ENCODE measurements around the gene SLC17A3.

The SLC17A3 gene

GRCh38 chr6:25882051-25882496 lies 8.0 kb upstream of the SLC17A3 start:
- H3K4me3 ChIP-seq (ENCODE audit: low read length): no peak overlapping the region
- TF ChIP-seq, protein P1, sequence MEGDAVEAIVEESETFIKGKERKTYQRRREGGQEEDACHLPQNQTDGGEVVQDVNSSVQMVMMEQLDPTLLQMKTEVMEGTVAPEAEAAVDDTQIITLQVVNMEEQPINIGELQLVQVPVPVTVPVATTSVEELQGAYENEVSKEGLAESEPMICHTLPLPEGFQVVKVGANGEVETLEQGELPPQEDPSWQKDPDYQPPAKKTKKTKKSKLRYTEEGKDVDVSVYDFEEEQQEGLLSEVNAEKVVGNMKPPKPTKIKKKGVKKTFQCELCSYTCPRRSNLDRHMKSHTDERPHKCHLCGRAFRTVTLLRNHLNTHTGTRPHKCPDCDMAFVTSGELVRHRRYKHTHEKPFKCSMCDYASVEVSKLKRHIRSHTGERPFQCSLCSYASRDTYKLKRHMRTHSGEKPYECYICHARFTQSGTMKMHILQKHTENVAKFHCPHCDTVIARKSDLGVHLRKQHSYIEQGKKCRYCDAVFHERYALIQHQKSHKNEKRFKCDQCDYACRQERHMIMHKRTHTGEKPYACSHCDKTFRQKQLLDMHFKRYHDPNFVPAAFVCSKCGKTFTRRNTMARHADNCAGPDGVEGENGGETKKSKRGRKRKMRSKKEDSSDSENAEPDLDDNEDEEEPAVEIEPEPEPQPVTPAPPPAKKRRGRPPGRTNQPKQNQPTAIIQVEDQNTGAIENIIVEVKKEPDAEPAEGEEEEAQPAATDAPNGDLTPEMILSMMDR (IDR thresholded peaks at IDR 0.05; ENCODE audit: insufficient read depth, low read depth, low read length, missing control alignments): no peak
- DNase-seq (ENCODE audit: low read depth): no peak

DNA sequence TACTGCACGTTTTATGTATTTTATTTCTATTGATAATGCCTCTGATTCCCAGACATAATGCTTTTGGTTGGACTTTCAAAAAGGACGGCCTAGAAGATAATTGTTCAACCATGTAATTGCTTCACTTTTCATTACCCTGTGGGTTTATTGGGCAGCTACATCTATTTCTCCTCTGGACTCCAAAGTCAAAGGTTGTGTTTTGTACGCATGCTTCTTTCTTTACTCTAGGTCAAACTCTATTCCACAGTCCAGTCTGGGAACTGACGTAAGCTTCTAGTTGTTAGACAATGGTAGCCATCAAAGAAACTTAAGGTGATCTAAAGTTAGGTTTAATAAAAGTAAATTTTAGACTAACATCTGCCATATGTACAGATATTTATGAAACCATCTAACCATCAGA lies 6.6 kb upstream of the SLC17A3 start:
- H3K4me3 ChIP-seq (ENCODE audit: low read length): no peak overlapping the region
- TF ChIP-seq, protein P1 (IDR thresholded peaks at IDR 0.05; ENCODE audit: insufficient read depth, low read depth, low read length, missing control alignments): no peak
- DNase-seq (ENCODE audit: low read depth): no peak

DNA sequence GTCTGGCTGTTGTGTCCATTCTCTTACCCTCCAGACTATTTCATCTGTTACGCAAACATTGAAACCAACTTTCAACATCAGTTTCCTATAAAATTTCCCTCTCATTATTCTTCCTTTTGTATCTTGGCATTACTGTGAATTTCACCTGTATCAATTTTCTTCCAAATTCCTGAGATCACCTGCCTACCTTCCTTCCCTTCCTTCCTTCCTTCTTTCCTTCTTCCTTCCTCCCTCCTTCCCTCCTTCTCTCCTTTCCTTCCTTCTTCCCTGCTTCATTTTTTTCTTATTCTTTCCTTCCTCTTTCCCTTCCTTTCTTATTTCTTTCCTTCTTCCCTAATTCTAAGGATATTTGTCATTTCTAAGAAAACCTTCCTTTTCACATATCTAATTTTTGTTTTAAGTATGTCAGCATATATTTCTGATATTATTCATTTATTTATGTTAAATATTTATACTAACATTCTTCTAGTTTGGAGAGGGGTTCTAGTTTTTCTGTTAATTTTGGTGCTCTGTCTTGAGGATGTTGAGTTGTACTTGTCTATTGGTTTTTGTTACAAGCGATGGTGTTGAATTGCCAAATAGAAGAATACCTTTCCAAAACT lies 4.8 kb upstream of the SLC17A3 start:
- no peak for DNase-seq (ENCODE audit: low read depth)
- TF ChIP-seq, protein P1 (IDR thresholded peaks at IDR 0.05; ENCODE audit: insufficient read depth, low read depth, low read length, missing control alignments): no peak
- no peak overlapping the region for H3K4me3 ChIP-seq (ENCODE audit: low read length)

GRCh38 chr6:25875926-25876602 lies 2.0 kb upstream of the SLC17A3 start:
- no peak for DNase-seq (ENCODE audit: low read depth)
- no peak overlapping the region for H3K4me3 ChIP-seq (ENCODE audit: low read length)
- TF ChIP-seq, protein P1 (IDR thresholded peaks at IDR 0.05; ENCODE audit: insufficient read depth, low read depth, low read length, missing control alignments): no peak

- TF ChIP-seq, protein P1 (IDR thresholded peaks at IDR 0.05; ENCODE audit: insufficient read depth, low read depth, low read length, missing control alignments): no peak
- DNase-seq (ENCODE audit: low read depth): no peak
- no peak overlapping the region for H3K4me3 ChIP-seq (ENCODE audit: low read length)
Observed at GRCh38 chr6:25875563-25875905, 1.5 kb upstream of the SLC17A3 start.

GRCh38 chr6:25874822-25875562 lies 949 bp upstream of the SLC17A3 start:
- TF ChIP-seq, protein P1 (IDR thresholded peaks at IDR 0.05; ENCODE audit: insufficient read depth, low read depth, low read length, missing control alignments): no peak
- no peak overlapping the region for H3K4me3 ChIP-seq (ENCODE audit: low read length)
- no peak for DNase-seq (ENCODE audit: low read depth)

Measured in epithelial cell of esophagus (primary cell).